Activated CD8-positive, alpha-beta memory T cell treated with anti-CD3 and anti-CD28 coated beads, Interleukin-2, amount 50 U/mL, for 24 hours (primary cell): ENCODE results near the gene FBXL13.
"Not testable (repeated sequence)": the region's sequence is repeated elsewhere in the genome, so short reads cannot be mapped to it uniquely, and the experiment has no call there.

ENCODE experiments used
- DNase-seq: peaks from one replicate; pipeline ENCODE4 v3.0.0-alpha.2; 2020; ENCODE audit errors: extremely low read depth

The FBXL13 gene

DNA sequence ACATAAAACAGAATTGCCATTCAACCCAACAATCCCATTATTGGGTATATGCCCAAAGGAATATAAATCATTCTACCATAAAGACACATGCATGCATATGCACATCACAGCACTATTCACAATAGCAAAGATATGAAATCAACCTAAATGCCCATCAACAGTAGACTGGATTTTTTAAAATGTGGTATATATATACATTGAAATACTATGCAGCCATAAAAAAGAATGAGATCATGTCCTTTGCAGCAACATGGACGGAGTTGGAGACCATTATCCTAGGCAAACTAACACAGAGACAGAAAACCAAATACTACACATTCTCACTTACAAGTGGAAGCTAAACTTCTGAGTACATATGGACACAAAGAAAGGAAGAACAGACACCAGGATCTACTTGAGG, 51.0 kb downstream of the FBXL13 start:
- not testable (repeated sequence) for DNase-seq

GRCh38 chr7:103021490-103021889, 53.1 kb downstream of the FBXL13 start:
- DNase-seq: not testable (repeated sequence)

- DNase-seq: not testable (repeated sequence)
Observed at GRCh38 chr7:103020876-103021275, 53.7 kb downstream of the FBXL13 start.

DNA sequence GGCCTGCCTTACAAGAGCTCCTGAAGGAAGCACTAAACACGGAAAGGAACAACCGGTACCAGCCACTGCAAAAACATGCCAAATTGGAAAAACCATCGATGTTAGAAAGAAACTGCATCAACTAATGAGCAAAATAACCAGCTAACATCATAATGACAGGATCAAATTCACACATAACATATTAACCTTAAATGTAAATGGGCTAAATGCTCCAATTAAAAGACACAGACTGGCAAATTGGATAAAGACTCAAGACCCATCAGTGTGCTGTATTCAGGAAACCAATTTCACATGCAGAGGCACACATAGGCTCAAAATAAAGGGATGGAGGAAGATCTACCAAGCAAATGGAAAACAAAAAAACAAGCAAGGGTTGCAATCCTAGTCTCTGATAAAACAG, 56.3 kb downstream of the FBXL13 start:
- not testable (repeated sequence) for DNase-seq

GRCh38 chr7:103011650-103012049, 62.9 kb downstream of the FBXL13 start:
- DNase-seq: no peak

DNA sequence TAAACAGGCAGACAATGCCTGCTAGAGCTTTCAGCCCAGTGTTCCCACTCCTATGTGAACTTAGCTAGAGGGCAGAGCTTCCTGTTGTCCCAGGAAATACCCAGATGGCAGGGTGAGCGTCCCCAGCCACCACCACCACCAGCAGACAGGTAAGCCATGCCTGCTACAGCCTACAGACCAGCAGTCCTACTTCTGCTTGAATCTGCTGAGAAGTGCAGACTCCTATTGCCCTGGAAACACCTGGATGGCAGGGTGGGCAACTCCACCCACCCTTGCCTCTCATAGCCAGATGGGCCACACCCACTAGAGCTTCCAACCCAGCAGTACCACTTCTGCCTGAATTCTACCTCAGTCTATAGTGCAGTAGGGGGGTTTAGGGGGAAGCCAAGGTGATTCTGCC, 64.4 kb downstream of the FBXL13 start:
- DNase-seq: no peak

DNA sequence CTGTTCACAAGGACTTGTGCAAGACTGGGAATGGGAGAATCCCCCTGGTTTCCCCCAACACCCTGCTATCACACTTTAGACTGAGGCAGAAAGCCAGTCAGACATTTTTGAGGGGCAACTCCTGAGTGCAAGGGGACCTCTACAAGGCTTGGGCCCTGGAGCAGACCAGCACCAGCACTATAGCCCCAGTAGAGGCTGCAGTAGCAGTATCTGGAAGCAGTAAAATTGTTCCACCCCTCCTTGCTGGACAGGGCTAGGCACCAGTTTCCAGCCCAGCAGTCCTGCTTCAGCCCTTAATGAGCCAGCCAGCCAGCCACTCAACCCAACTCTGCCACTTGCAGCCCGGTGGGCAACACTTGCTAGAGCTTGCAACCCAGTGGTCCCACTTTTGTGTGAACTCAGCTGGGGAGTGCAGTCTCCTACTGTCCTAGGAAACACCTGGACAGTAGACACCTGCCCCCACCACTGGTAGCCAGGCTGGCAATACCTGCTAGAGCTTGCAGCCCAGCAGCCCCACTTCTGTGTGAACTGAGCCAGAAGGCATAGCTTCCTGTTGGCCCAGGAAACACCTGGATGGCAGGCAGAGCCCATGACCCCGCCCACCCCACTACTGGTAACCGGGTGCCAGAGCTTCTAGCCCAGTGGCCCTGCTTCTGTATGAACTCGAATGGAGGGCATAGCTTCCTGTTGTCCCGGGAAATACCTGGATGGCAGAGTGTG, 65.0 kb downstream of the FBXL13 start:
- DNase-seq: no peak

DNA sequence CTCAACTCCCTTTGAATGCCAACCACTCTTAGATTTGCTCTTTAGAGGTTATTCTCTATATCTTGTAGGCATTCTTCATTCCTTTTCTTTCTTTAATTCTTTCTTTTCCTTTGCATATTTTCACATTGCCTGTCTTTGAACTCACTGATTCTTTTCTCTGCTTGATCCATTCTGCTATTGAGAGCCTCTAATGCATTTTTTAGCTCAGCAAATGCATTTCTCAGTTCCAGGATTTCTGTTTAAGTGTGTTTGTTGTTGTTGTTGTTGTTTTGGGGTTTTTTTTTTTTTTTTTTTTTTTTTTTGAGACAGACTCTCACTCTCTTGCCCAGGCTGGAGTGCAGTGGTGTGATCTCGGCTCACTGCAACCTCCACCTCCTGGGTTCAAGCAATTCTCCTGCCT, 71.6 kb downstream of the FBXL13 start:
- DNase-seq: no peak

GRCh38 chr7:103001210-103001609, 73.4 kb downstream of the FBXL13 start:
- no peak for DNase-seq

GRCh38 chr7:102996957-102997356, 77.6 kb downstream of the FBXL13 start:
- DNase-seq: no peak

DNA sequence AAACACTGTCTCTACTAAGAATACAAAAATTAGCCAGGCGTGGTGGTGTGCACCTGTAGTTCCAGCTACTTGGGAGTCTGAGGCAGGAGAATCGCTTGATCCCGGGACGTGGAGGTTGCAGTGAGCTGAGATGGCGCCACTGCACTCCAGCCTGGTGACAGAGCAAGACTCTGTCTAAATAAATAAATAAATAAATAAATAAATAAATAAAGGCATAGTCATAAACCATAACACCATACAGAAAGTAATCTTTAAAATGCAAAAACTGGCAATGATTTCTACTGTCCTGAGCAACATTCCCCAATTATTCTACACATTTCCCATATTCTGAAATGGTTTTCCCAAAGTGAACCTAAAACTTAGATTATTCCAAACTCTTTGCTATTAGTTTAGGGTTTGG, 79.0 kb downstream of the FBXL13 start:
- DNase-seq: not testable (repeated sequence)

DNA sequence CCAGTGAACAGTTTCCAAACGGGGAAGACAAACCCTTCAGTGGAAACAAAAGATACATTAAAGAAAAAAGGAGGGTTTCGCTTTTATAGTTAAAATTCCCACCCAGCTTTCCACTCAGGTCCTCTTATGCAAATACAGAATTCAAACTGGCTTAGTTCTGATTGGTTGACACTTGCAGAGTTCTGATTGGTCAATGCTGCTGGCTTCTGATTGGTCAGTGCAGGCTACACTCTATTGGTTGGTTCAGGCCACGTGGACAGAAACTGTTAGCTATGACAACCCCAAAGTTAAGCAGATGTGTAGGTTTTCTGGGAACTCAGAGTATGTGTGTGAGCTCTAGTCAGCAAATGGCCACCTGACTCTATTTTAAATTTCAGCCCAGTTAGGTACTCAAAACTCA, 80.0 kb downstream of the FBXL13 start:
- no peak for DNase-seq

- DNase-seq: no peak
Observed at GRCh38 chr7:102993718-102994029, 80.9 kb downstream of the FBXL13 start.

GRCh38 chr7:102992938-102993717, 81.5 kb downstream of the FBXL13 start:
- no peak for DNase-seq

- no peak for DNase-seq
Observed at GRCh38 chr7:102992509-102992937, 82.1 kb downstream of the FBXL13 start.

DNA sequence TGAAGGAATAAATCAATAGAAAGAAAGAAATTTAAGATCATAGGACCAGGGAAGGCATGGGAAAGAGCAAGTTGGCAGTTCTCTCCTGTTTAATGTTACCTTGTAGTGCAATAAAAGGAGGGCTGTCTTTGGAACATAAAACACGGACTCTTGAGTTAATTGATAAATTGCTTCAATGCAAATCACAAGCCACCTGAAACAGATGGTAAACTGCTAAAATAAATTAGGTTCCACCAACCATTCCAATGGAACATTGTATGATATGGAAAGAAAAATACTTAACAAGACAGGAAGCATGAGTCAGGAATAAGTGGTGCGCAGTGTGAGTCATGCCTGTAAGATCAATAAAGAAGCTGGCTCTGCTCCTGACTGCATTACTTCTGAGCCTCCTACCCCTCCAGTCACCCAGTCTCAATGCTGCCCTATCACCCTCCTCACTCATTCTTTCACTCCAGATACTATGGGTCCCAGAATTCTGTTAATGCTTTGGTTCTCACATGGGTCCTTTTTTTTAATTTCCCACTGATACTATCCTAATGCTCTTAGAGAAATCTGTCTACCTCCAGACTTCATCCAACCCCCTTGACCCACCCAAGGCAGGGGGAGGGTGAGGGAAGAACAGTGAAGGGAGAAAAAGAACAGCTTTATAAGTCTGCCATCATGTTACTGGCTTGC, 82.9 kb downstream of the FBXL13 start:
- DNase-seq: no peak

DNA sequence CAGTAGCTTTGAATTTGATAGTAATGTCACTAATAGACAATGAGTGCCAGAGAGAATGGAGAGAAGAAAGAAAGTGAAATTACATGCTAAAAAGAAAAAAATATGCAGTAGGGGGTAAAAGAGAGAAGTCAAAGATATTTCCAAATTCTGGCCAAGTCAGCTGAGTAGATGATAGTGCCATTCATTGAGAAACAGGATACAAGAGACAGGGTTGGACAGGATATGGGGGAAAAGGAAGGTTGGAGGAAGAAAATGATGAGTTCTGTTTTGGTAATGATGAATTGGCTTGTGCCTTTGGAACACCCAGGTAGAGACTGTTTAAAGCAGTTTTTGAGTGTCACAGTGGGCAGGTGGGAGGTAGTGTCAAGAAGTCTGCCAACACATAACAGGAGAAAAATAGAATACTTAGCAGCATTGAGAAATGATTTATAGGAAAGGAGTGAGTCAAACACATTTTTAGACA, 83.5 kb downstream of the FBXL13 start:
- DNase-seq: no peak

GRCh38 chr7:102990642-102991041, 84.0 kb downstream of the FBXL13 start:
- DNase-seq: no peak

- no peak for DNase-seq
Observed at GRCh38 chr7:102988631-102989560, 85.7 kb downstream of the FBXL13 start.

GRCh38 chr7:102988088-102988487, 86.5 kb downstream of the FBXL13 start:
- no peak for DNase-seq

- no peak for DNase-seq
Observed at GRCh38 chr7:102985176-102985783, 89.3 kb downstream of the FBXL13 start.
